Cardiac muscle cell (in vitro differentiated cells and primary cell): ENCODE data around the gene ATP8B2. TPM values are rescaled to one million over a fixed set of nuclear protein-coding genes. Genes with fewer than 3 reads are reported as not detected.
A peak's percentile ranks its signal among the peaks of the same experiment; 100 is the strongest.

ENCODE experiments used
- DNase-seq, 2 donors: peaks; one replicate each; pipeline versions ENCODE4 v3.0.0 to v3.0.0-alpha.2; 2010 to 2017; ENCODE audit warnings: low read depth in 1 of 2, low spot score in 1 of 2
- H3K27ac ChIP-seq: fragments of 200-600 bp; sonication (generic); 2 replicates; pipeline ENCODE4 v1.5.1; 2016
- H3K27me3 ChIP-seq: fragments of 200-600 bp; sonication (generic); 2 replicates; pipeline ENCODE4 v1.6.0; 2016; ENCODE audit warnings: control low read depth
- H3K36me3 ChIP-seq: fragments of 200-600 bp; sonication (generic); 2 replicates; pipeline ENCODE4 v1.5.1; 2016; ENCODE audit warnings: control low read depth
- H3K4me1 ChIP-seq: fragments of 200-600 bp; sonication (generic); 2 replicates; pipeline ENCODE4 v1.8.1; 2017; ENCODE audit warnings: low read depth, mild to moderate bottlenecking, mixed run types
- H3K4me3 ChIP-seq: fragments of 200-600 bp; sonication (generic); 2 replicates; pipeline ENCODE4 v1.5.1; 2016; ENCODE audit warnings: mild to moderate bottlenecking
- H3K9me3 ChIP-seq: fragments of 200-600 bp; sonication (generic); 2 replicates; pipeline ENCODE4 v1.5.1; 2017; ENCODE audit warnings: low read depth, mild to moderate bottlenecking, control low read depth
- polyA plus RNA-seq: library from polyadenylated mRNA; unstranded; fragments of >200 nt; fragmentation: Nextera tagmentation; extraction: Ambion mirVana; gene quantifications from 2 replicates; pipeline ENCODE4 v1.2.1, GENCODE V29; 2016
- total RNA-seq: library from RNA; depleted of rRNA; stranded (reverse); fragments of >200 nt; gene quantifications from 2 replicates; pipeline ENCODE4 v1.2.3, GENCODE V29; 2016
- TF ChIP-seq, protein P1 (sequence below): IDR thresholded peaks from 2 replicates; pipeline ENCODE4 v1.5.1; 2012; ENCODE audit warnings: low read depth, mild to moderate bottlenecking, low read length

ATP8B2 gene
- total and polyA plus RNA-seq, 2 experiments from 2014 or later = 13.5 to 116 TPM

- Histone ChIP-seq H3K27ac (peak overlapping the region; percentile 28), H3K27me3 (no peaks in the 10 kb centered on the region), H3K4me3 (no peak overlapping the region), H3K9me3 (no peaks in the 10 kb centered on the region), H3K4me1 (peaks cover 24% of the 10 kb centered on the region), H3K36me3 (peaks cover 23% of the 10 kb centered on the region)
- TF ChIP-seq, protein P1, sequence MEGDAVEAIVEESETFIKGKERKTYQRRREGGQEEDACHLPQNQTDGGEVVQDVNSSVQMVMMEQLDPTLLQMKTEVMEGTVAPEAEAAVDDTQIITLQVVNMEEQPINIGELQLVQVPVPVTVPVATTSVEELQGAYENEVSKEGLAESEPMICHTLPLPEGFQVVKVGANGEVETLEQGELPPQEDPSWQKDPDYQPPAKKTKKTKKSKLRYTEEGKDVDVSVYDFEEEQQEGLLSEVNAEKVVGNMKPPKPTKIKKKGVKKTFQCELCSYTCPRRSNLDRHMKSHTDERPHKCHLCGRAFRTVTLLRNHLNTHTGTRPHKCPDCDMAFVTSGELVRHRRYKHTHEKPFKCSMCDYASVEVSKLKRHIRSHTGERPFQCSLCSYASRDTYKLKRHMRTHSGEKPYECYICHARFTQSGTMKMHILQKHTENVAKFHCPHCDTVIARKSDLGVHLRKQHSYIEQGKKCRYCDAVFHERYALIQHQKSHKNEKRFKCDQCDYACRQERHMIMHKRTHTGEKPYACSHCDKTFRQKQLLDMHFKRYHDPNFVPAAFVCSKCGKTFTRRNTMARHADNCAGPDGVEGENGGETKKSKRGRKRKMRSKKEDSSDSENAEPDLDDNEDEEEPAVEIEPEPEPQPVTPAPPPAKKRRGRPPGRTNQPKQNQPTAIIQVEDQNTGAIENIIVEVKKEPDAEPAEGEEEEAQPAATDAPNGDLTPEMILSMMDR = no peak
- no peak for DNase-seq
Measured at GRCh38 chr1:154350383-154350782, 25.1 kb downstream of the ATP8B2 start.

- H3K4me1 ChIP-seq = peaks cover 34% of the 10 kb centered on the region
- TF ChIP-seq, protein P1 = no peak
- H3K27me3 ChIP-seq = no peaks in the 10 kb centered on the region
- no peak overlapping the region for H3K27ac ChIP-seq
- no peak overlapping the region for H3K4me3 ChIP-seq
- peaks cover 12% of the 10 kb centered on the region for H3K36me3 ChIP-seq
- no peak for DNase-seq
- no peaks in the 10 kb centered on the region for H3K9me3 ChIP-seq
Measured at GRCh38 chr1:154351363-154352068, 26.2 kb downstream of the ATP8B2 start.

GRCh38 chr1:154352245-154352580, 26.9 kb downstream of the ATP8B2 start:
- Histone ChIP-seq H3K9me3 (no peaks in the 10 kb centered on the region), H3K4me3 (peak overlapping the region; percentile 24), H3K27ac (peak overlapping the region; percentile 52), H3K4me1 (peaks cover 40% of the 10 kb centered on the region), H3K27me3 (no peaks in the 10 kb centered on the region), H3K36me3 (peaks cover 7% of the 10 kb centered on the region)
- no peak for DNase-seq
- TF ChIP-seq, protein P1 = no peak

- Histone ChIP-seq H3K9me3 (no peaks in the 10 kb centered on the region), H3K4me1 (peaks cover 40% of the 10 kb centered on the region), H3K27ac (peak overlapping the region; percentile 52), H3K4me3 (peak overlapping the region; percentile 24), H3K36me3 (peaks cover 4% of the 10 kb centered on the region), H3K27me3 (no peaks in the 10 kb centered on the region)
- DNase-seq = peak; percentile 69 to 76
- TF ChIP-seq, protein P1 = no peak
Measured at GRCh38 chr1:154352581-154353459, 27.5 kb downstream of the ATP8B2 start.

DNA sequence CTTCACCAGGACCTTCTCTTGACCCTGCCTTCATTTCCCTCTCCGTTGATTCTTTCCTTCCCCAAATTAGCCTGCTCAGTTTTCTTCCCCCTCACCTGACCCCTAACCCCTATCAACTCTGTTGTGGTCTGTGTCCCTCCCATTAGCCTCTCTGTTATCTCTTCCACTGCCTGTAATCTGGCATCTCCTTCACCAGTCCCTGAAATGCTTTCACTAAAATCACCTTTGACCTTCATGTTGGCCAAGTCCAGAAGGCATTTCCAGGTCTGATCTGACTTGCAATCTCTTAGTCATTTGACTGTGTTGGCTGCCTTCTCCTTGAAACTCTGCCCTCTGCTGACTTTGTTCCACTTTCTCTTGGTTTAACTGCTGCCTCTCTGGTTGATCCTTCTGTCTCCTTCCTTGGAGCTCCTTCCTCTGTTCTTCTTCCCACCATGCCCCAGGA, 28.2 kb downstream of the ATP8B2 start:
- no peaks in the 10 kb centered on the region for H3K9me3 ChIP-seq
- no peaks in the 10 kb centered on the region for H3K27me3 ChIP-seq
- TF ChIP-seq, protein P1 = peak; percentile 47
- DNase-seq = peak; percentile 29 to 66
- peak overlapping the region; percentile 52 for H3K27ac ChIP-seq
- H3K4me3 ChIP-seq = peak overlapping the region; percentile 24
- H3K4me1 ChIP-seq = peaks cover 40% of the 10 kb centered on the region
- H3K36me3 ChIP-seq = peaks cover 4% of the 10 kb centered on the region
